NCI-H128 (cell line): ENCODE data around the gene MICU1.
A peak's percentile ranks its signal among the peaks of the same experiment; 100 is the strongest.

Source experiments
- DNase-seq: peaks from one replicate; lab custom pipeline; 2025; ENCODE audit not compliant: unreplicated experiment; lab: John Stamatoyannopoulos, UW

Gene MICU1

DNA sequence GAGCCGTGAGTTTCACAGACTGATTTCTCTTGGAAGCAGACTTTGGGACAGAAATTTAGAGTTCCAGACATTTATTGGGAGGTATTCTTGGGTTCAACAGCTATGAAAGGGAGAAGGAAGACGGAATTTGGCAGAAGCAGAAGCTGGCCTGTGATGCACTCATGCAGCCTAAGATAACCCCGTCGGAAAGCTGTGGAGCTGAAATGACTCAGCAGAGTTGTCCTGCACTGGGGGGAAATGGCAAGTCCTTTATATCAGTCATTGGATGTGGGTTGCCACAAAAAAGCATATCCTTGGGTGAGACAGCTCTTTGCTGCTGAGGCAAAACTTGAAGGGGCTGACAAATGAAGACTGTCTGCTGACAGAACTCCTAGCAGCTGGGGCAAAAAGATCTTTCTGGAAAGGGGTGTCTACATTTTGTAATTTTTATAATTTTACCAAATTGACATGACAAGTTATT is 11.5 kb upstream of the MICU1 start:
- DNase-seq: no peak

DNA sequence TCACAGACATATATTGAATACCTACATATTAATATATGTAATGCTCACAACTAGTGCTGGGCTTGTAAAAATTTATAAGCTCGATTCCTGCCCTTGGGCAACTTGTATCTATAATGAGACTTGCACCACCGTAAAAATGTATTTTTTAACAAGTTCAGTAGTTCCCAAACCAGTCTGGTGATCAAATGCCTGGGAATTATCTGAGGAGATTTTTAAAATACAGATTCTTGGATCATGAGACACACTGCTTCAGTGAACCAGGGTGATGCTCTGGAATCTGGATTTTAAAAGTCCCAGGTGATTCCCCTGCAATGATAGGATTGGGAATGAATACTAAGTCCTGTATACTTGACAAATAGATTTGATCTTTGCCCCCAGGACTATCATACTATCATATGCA is 4.3 kb upstream of the MICU1 start:
- DNase-seq: no peak

DNA sequence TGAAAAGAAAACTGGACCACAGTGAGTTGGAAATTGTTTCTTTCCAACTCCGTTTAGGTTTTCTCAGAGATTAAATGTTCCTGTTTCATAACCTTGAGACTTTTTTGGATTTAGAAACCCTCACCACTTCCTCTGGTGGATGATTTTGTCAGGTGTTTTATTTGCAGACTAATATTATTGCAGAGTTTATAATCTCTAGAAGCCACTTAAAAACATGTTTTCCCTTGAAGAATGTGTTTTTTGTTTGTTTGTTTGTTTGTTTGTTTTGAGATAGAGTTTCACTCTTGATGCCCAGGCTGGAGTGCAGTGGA is 520 bp upstream of the MICU1 start:
- DNase-seq: no peak

DNA sequence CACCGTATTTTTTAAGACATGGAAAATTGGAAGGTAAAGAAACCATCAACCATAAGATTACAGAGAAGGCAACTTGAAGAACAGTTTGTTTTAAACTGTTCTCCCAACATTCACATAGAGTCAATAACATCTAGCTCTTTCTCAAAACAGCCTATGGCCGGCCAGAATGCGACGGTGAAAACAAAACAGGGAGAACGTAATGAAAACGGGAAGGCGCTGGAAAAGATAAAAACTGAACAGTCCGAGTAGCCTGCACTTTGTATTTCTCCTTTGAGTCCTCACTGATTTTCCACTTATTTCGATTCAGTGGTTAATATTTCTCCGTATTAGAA is 637 bp downstream of the MICU1 start:
- DNase-seq: no peak

DNA sequence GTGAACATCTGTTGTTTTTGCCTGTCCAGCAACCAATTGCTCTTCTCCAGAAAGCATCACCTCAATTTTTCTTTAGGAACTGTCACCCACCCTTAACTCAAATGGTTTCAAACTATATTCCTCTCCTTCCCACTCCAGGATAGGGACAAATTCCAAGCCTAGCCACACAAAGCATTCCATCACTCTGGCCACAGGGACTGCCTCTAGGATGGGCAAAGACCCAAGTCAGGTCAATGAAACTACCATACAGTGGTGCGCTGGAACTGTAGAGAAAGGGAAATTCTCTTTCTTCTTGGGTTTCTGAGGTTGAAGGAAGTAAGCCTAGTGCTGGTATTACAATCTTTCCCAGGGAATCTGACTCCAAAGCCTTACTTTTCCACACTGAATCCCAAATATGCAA is 3.6 kb downstream of the MICU1 start:
- no peak for DNase-seq

DNA sequence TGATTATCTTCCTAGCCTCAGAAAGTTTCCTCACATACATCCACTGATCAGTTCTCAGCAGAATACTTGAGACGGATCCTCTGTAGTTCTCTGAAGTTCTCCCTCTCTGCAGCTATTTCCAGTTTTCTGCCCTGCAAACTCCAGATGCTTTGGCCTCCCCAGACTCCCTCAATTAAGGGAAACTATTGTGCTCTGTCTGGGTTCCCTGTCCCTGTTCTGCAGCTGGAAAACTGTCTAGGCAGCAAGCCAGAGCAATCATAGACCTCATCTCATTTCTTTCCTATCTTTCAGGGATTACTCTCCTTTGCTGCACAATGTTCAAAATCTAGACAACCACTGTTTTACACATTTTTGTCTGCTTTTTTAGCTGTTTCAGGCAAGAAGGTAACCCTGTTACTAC is 9.2 kb downstream of the MICU1 start:
- DNase-seq: no peak

DNA sequence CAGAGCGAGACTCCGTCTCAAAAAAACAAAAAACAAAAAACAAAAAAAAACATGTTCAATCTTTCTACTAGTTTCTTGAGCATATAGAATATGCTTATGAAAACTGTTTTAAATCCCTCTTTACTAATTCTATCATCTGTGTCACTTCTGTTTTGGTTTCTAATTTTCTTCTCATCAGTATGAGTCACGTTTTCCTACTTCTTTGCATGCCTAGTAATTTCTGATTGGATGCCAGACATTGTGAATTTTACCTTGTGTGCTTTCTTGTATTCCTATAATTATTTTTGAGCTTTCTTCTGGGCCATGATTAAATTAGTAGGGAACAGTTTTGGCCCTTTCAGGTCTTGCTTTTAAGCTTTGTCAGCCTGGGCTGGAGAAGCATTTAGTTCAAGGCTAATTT is 9.9 kb downstream of the MICU1 start:
- DNase-seq: no peak

DNA sequence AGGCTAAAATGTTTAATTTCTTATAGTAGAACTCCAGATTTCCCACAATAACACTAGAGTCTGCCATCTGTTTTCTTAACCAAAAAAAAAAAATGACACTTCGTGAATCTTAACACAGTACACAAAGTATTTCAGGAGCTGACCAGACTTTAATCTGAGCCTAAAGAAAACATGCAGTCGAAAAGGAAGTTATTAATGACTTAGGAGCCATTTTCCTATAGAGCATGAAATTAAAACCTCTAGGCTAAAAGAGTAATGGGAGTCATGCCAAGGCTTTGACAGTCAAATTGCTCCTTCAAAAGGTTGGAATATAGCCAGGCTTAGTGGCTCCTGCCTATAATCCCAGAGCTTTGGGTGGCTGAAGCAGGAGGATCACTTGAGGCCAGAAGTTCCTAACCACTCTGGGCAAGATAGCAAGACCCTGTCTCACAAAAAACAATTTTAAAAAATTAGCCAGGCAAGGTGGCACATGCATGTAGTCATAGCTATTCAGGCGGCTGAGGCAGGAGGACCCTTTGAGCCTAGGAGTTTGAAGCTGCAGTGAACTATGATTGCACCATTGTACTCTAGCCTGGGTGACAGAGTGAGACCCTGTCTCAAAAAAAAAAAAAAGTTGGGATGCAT is 13.6 kb downstream of the MICU1 start:
- DNase-seq: peak; percentile 70

DNA sequence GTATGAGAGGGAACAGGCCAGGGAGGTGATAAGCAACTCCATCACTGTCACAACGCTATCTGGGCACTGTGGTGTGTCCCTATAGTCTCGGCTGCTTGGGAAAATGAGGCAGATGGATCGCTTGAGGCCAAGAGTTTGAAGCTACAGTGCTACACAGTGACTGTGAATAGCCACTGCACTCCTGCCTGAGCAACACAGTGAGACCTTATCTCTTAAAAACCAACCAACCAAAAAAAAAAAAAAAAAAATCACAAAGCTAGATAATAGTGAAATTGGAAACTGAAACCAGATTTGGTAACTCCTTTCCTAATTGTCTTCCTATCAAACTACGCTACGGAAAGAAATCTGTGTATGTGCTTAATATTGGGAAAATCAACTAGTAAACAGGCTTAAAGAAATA is 14.1 kb downstream of the MICU1 start:
- peak; percentile 9 for DNase-seq

DNA sequence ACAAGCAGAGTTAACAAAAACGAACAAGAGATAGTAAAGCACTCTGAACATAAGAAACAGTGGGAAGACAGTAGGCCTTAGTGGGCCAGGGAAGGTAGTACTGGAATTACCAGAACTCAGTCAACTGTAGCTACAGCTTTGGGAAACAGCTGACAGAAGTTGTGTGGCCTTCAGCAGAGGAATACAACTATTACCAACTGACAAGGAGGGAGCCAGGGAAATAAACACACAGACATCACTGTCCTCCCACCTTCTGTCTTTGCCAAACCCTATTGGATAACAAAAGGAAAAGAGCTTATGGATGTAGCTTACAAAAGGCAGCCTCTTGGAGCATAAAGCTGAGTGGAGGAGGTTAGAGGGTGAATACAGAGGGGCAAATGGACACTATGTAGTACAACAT is 15.4 kb downstream of the MICU1 start:
- no peak for DNase-seq

DNA sequence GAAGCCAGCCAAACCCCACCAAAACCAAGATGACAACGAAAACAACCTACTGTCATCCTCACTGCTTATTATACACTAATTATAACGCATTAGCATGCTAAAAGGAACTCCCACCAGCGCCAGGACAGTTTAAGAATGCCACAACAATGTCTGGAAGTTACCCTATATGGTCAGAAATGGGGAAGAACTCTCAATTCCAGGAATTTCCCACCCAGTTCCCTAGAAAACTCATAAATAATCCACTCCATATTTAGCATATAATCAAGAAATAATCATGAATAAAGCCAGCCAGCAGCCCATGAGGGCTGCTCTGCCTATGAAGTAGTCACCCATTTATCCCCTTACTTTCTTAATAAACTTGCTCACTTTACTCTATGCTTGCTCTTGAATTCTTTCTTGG is 20.8 kb downstream of the MICU1 start:
- DNase-seq: no peak

DNA sequence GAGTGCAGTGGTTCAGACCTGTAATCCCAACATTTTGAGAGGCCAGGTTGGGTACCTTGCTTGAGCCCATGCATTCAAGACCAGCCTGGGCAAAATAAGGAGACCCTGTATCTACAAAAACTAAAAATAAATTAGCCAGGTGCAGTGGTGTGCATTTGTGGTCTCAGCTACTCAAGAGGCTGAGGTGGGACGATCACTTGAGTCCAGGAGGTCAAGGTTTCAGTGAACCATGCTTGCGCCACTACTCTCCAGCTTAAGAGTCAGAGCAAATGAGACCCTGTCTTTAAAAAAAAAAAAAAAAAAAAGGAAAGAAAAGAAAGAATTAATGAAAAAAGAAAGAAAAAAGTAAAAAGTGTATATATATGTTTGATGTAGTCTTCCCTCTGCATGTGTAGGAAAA is 24.7 kb downstream of the MICU1 start:
- DNase-seq: no peak

DNA sequence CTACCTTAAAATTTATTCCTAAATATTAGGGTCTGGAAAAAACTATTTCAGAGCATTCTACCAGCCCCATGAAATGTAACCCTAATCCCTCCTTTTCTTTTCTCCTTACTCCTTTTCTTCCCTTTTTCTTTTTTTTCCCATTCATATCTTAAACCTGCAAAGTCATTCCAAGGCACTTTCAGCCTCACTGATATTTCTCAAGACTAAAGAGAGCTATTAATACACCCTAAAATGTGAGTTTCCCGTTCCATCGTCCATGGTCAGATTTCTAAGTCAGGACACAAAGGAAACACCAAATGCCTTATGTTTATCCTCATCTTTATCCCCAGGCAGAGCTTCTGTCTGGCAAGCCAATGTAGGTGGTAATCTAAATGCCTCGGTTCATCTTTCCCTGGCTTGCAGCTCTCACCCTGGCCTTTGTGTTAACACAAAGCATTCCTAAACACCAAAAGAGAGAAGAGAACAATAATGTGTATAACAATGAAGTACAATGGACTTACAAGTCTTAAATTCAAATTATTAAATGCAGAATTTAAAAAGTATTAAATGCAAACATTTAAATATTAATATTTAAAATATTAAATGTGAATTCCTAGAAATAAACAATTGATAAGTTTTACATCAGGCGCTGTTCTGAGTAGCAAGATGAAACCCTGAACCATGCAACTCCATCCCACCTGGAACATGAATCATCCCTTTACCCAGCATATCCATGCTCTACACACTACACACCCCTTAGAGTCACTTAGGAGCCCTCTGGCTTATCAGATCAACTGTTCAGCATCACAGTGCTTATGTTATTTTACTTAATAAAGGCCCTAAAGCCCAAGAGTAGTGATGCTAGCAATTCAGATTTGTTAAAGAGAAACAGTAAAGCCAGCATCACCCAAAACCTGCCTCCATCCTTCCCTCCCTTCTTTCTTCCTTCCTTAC is 26.8 kb downstream of the MICU1 start:
- DNase-seq: no peak

DNA sequence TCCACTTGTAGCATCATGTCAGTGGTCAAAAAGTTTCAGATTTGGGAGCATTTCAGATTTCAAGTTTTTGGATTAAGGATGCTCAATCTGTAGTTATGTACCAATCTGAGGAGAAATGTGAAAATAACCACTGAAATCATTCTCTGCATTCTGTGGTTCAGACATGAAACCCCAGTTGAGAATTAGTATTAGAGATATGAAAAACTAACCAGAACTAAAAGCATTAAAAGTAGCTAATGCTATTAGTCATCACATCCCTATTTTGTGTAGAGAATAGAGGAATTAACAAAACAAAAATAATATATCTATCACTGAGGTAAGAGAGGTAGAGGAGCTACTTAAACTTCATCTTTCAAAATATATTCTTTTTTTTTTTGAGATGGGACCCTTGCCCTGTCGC is 28.0 kb downstream of the MICU1 start:
- DNase-seq: no peak

DNA sequence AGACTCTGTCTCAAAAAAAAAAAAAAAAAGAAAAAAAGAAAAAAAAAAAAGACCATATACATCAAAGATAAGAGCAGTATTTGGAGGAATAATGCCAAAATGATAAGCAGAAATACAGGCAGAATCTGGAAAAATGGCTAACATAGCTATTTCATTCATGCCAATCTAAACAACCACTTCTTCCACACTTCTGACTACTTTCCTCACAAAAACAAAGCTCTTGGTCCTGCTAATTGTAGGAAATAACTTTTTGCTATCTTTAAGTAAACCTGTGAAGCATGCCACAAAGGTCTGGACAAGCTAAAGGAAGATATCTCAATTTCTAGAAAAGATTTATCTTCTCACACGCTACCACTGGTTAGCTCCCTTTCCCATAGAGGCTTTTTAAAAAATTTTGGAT is 30.4 kb downstream of the MICU1 start:
- no peak for DNase-seq

DNA sequence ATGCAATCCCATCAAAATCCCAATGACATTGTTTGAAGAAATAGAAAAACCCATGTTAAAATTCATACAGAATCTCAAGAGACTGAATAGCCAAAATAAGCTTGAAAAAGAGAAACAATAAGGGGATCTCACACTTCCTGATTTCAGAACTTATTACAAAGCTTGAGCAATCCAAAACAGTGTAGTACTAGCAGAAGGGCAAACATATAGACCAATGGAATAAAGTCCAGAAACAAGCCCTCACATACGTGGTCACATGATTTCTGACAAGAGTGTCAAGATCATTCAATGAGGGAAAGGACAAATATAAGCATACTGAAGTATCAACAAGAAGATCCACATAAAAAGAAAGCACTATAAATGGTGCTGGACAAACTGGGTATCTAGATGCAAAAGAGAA is 31.9 kb downstream of the MICU1 start:
- no peak for DNase-seq

DNA sequence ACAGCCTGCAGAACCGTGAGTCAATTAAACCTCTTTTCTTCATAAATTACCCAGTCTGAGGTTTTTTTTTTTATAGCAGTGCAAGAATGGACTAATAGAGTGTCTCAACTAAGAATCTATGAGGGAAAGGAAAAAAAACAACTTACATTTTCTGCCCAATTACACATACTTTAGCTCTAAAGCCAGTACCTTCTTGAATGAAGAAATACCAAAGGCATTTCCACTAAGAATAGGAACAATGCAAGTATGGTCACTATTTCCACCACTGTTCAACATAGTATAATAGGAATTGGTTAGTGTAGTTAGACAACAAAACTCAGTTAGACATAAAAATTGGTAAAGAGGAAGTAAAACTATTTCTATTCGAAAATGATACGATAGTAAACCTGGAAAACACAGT is 37.6 kb downstream of the MICU1 start:
- no peak for DNase-seq

DNA sequence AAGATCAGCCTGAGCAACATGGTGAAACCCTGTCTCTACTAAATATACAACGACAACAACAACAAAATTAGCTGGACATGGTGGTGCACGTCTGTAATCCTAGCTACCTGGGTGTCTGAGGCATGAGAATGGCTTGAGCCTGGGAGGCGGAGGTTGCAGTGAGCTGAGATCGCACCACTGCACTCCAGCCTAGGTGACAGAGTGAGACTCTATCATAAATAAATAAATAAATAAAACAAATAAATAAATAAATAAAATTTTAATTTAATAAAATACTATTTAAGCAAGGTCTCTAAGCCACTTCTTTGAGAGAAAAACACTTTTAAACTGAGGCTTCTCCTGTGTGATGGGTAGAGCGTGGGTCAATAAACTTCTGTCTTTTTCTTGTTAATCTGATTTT is 38.3 kb downstream of the MICU1 start:
- DNase-seq: no peak

DNA sequence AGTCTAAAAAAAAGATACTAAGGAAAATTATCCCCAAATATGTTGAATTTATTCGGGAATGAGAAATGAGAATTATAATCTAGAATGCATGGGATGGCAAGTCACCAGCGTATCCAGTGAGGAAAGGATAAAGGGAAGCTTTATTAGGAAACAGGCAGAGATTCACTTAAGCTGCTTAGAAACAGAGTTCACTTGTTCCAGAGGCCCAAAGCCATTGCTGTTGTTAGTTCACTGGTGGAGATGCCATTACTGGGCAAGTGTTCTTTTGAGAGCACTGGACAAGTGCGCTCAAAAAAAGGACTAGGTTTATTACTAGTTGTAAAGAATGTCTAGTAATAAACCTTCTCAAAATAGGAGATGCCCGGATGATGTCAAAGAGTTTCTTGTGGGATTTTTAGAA is 51.2 kb downstream of the MICU1 start:
- no peak for DNase-seq

DNA sequence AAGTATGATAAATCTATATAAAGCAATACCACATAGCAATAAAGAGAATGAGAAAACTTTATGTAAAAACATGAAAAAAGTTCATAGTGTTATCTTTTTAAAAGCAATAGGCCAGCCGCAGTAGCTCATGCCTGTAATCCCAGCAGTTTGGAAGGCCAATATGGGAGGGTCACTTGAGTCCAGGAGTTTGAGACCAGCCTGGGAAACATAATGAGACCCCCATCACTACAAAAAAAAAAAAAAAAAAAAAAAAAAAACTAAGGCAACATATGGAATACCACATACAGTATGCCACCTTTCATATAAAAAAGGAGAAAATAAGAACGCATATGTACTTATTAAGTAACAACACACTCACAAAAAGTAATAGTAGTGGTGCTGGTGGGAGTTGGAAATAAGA is 52.8 kb downstream of the MICU1 start:
- no peak for DNase-seq

DNA sequence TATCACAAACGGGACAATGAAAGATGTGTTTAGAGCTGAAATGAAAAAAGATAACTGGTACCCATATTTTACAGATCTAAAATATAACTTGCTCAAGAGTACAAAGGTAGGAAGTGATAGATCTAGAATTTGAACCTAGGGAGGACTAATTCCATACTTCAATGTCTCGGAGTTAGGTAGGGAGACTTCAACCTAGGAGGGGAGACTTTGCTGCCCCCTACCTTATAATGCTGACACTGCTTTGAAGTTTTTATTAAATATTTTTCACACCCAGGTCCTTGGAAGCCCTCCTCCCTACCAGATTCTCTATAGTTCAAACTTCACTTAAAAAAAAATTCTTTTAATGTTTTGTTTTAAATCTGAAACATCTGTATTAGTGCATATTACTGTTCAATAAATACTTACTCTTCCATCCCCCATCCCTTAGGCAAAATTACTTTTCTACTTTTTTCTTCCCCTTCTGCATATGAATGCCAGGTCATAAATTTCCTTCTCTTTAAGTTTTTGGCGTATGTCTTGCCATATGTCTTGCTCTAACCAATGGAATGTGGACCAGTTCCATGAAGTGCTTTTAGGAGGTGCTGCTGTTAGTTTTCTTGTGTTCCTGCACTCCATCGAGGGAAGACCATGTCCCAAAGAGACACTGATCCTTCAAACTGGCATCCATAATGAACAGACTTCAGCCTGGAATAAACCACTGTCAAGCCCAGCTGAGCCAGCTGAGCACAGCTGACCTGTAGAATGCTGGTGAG is 57.8 kb downstream of the MICU1 start:
- DNase-seq: no peak

DNA sequence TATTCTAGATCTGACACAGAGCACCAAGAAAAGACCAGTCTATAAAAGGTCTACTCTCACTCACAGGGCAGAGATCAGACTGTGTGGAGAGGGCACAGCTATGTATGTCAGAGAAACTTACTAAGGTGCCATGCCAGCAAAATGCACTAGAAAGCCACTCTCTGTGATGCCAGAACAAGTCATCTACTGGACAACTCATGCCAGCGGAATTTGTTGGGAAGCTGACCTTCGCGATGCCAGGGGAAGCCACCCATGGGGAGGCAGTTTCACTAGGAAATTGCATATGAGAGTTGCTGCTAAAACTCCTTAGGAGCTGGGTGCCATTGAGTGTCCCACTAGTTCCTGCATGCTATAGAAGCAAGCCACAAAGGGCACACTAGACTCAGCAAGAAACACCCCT is 58.5 kb downstream of the MICU1 start:
- no peak for DNase-seq
